ENCODE results near the gene SCARF2.

GRCh38 chr22:20440637-20441591 is 3.3 kb upstream of the SCARF2 start:
- TF ChIP-seq, protein P1, sequence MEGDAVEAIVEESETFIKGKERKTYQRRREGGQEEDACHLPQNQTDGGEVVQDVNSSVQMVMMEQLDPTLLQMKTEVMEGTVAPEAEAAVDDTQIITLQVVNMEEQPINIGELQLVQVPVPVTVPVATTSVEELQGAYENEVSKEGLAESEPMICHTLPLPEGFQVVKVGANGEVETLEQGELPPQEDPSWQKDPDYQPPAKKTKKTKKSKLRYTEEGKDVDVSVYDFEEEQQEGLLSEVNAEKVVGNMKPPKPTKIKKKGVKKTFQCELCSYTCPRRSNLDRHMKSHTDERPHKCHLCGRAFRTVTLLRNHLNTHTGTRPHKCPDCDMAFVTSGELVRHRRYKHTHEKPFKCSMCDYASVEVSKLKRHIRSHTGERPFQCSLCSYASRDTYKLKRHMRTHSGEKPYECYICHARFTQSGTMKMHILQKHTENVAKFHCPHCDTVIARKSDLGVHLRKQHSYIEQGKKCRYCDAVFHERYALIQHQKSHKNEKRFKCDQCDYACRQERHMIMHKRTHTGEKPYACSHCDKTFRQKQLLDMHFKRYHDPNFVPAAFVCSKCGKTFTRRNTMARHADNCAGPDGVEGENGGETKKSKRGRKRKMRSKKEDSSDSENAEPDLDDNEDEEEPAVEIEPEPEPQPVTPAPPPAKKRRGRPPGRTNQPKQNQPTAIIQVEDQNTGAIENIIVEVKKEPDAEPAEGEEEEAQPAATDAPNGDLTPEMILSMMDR (conservative IDR thresholded peaks at IDR 0.05; ENCODE audit: low read depth in 2 of 2): no peak
- TF ChIP-seq, protein P2, sequence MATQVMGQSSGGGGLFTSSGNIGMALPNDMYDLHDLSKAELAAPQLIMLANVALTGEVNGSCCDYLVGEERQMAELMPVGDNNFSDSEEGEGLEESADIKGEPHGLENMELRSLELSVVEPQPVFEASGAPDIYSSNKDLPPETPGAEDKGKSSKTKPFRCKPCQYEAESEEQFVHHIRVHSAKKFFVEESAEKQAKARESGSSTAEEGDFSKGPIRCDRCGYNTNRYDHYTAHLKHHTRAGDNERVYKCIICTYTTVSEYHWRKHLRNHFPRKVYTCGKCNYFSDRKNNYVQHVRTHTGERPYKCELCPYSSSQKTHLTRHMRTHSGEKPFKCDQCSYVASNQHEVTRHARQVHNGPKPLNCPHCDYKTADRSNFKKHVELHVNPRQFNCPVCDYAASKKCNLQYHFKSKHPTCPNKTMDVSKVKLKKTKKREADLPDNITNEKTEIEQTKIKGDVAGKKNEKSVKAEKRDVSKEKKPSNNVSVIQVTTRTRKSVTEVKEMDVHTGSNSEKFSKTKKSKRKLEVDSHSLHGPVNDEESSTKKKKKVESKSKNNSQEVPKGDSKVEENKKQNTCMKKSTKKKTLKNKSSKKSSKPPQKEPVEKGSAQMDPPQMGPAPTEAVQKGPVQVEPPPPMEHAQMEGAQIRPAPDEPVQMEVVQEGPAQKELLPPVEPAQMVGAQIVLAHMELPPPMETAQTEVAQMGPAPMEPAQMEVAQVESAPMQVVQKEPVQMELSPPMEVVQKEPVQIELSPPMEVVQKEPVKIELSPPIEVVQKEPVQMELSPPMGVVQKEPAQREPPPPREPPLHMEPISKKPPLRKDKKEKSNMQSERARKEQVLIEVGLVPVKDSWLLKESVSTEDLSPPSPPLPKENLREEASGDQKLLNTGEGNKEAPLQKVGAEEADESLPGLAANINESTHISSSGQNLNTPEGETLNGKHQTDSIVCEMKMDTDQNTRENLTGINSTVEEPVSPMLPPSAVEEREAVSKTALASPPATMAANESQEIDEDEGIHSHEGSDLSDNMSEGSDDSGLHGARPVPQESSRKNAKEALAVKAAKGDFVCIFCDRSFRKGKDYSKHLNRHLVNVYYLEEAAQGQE (IDR thresholded peaks at IDR 0.05; ENCODE audit: unreplicated experiment): no peak
- TF ChIP-seq EZH2 (IDR thresholded peaks at IDR 0.05; ENCODE audit: low read depth, unreplicated experiment): no peak
- TF ChIP-seq POLR2AphosphoS5 (IDR thresholded peaks at IDR 0.05; ENCODE audit: low read depth): no peak
- no peak for TF ChIP-seq CREB1 (CRISPR knock-in tag; IDR thresholded peaks at IDR 0.05; ENCODE audit: low read depth)
- no peak for TF ChIP-seq EZH2phosphoT487 (IDR thresholded peaks at IDR 0.05; ENCODE audit: unreplicated experiment)
- TF ChIP-seq ZNF331 (CRISPR knock-in tag; IDR thresholded peaks at IDR 0.05; ENCODE audit: low read depth): no peak
- TF ChIP-seq STAT1 (IDR thresholded peaks at IDR 0.05; ENCODE audit: unreplicated experiment): no peak
- TF ChIP-seq ETS1 (IDR thresholded peaks at IDR 0.05): no peak
- no peak for TF ChIP-seq JUNB (IDR thresholded peaks at IDR 0.05; ENCODE audit: unreplicated experiment)
- no peak for TF ChIP-seq NANOG (IDR thresholded peaks at IDR 0.05; ENCODE audit: borderline replicate concordance)

Data from GM23338 (cell line).